Heart right ventricle (tissue), 16 donors: ENCODE results near the gene IDH3G. TPM values are rescaled to one million over a fixed set of nuclear protein-coding genes. Genes with fewer than 3 reads are reported as not detected.

Experiments
- ATAC-seq, 8 donors: fragments of 200-7000 bp; cut with Tn5 transposase; one replicate each; pipeline ENCODE4 v1.9.1; 2020; ENCODE audit warnings: mild to moderate bottlenecking in 8 of 8, moderate library complexity in 8 of 8, moderate number of reproducible peaks in 1 of 8
- DNase-seq, 2 donors: peaks; one replicate each; pipeline ENCODE4 v3.0.0-alpha.2; 2020
- H3K27ac ChIP-seq, 10 donors: fragments of 200-600 bp; sonication (generic) in 2 of 10; one replicate each; pipeline versions ENCODE4 v1.5.0 to v1.8.0; 2020 to 2022; ENCODE audit warnings: mild to moderate bottlenecking in 3 of 10
- H3K27me3 ChIP-seq, 7 donors: fragments of 200-600 bp; one replicate each; pipeline ENCODE4 v1.8.0; 2021 to 2022; ENCODE audit warnings: mild to moderate bottlenecking in 2 of 7
- H3K36me3 ChIP-seq, 9 donors: fragments of 200-600 bp; sonication (generic) in 1 of 9; one replicate each; pipeline versions ENCODE4 v1.5.0 to v1.8.0; 2020 to 2022; ENCODE audit warnings: mild to moderate bottlenecking in 2 of 9
- H3K4me1 ChIP-seq, 9 donors: fragments of 200-600 bp; sonication (generic) in 1 of 9; one replicate each; pipeline versions ENCODE4 v1.5.0 to v1.8.0; 2020 to 2022; ENCODE audit warnings: mild to moderate bottlenecking in 4 of 9
- H3K4me3 ChIP-seq, 10 donors: fragments of 200-600 bp; sonication (generic) in 2 of 10; one replicate each; pipeline versions ENCODE4 v1.5.0 to v1.8.0; 2020 to 2022; ENCODE audit warnings: mild to moderate bottlenecking in 7 of 10, moderate library complexity in 2 of 10
- H3K9me3 ChIP-seq, 11 donors: fragments of 200-600 bp in 10 of 11; sonication (generic) in 2 of 11; one replicate each; pipeline versions ENCODE4 v1.5.0 to v1.8.0; 2013 to 2022; ENCODE audit warnings: mild to moderate bottlenecking in 2 of 11, control low read depth in 1 of 11, moderate library complexity in 1 of 11
- CTCF ChIP-seq, 9 donors: fragments of 200-600 bp; sonication (generic) in 2 of 9; IDR thresholded peaks; one replicate each; pipeline versions ENCODE4 v1.5.0 to v1.8.0; 2021 to 2022; ENCODE audit warnings: antibody characterized with exemption in 9 of 9, mild to moderate bottlenecking in 5 of 9, moderate library complexity in 1 of 9
- WGBS, 2 donors: extraction: QIAGEN DNeasy Blood & Tissue Kit; methylation state at CpG; one replicate each; pipeline ENCODE4 v1.1.7; 2013; ENCODE audit warnings: inconsistent platforms in 1 of 2; 5-methylcytosine and 5-hydroxymethylcytosine counted together
- intact Hi-C, 10 donors: fragments of 100-400 bp; cut with DNase I; formaldehyde crosslinking; loops; one replicate each; pipeline versions ENCODE4 v1.11.1 to v1.14.2; 2022
- polyA plus RNA-seq, 2 donors: library from polyadenylated mRNA; stranded (reverse); fragments of 200-250 nt; gene quantifications; one replicate each; pipeline ENCODE4 v1.2.3, GENCODE V29; 2013
- total RNA-seq, 10 donors: library from RNA; stranded (reverse); fragmentation: NEBNext Ultra II Directional in 3 of 10; extraction: Animal tissue kit (Norgen Biotek cat#: 25700) in 3 of 10; gene quantifications; one replicate each; pipeline versions ENCODE4 v1.2.1 to v1.2.4, GENCODE V29; 2021 to 2023
- donor health status: Arrhythmogenic right ventricular cardiomyopathy.
- donor health status: ischemic (EF 13 %, LVEDD 7.1; RV severe dilation, severe dysfunction).
- donor health status: healthy with polysubstance abuse.
- donor health status: DM: no; HTN: yes; CAD: no.
- donor health status: DM: no; HTN: no; CAD: no.
- donor health status: ischemic (EF 25% LVEDD 6.9; RV normal size, moderate dysfunction).
- donor health status: ischemic (EF 25% LVEDD 5.7; RV mildly dilated, moderate dysfunction).
- donor health status: healthy.
- donor health status: DM: yes; HTN: yes; CAD: no.
- donor health status: Ischemic cardiomyopathy.
- donor health status: ischemic (EF 35%, LVEDD 5.7; RV mildly dilated, moderate dysfunction).
- donor health status: nonischemic (EF 11% LVEDD 7.7; RV severe dilation, severe dysfunction).
- donor health status: DM: yes; HTN: yes; CAD: no.
- donor health status: PGD.
- donor health status: ischemic (EF 29% LVEDD 5.4; RV normal size, mild dysfunction).
- donor health status: nonischemic (EF 23%, LVEDD 6.1; RV moderate dilation, normal function).

Gene IDH3G
- total and polyA plus RNA-seq, 12 donors: 58.7 to 97.2 (median 74.5) TPM

- no peaks in the 10 kb centered on the region for H3K9me3 ChIP-seq
- no peak overlapping the region for H3K4me3 ChIP-seq
- no peak for ATAC-seq
- no peak overlapping the region for H3K27ac ChIP-seq
- no peaks in the 10 kb centered on the region for H3K27me3 ChIP-seq
- no peak for DNase-seq
- TF ChIP-seq CTCF (IDR thresholded peaks at IDR 0.05): no peak
- intact Hi-C loops: no loop called here
- H3K36me3 ChIP-seq: no peaks in the 10 kb centered on the region
- 90 to 93% methylated on average over 31 to 37 of the region's 37 CpGs for WGBS, 2 donors
- H3K4me1 ChIP-seq: no peaks in the 10 kb centered on the region
Measured at GRCh38 chrX:153771415-153772315, 22.5 kb downstream of the IDH3G start.

- no peaks in the 10 kb centered on the region for H3K36me3 ChIP-seq
- whole genome bisulfite sequencing, 2 donors: 93% methylated on average over 17 to 18 of the region's 18 CpGs
- DNase-seq: no peak
Measured at GRCh38 chrX:153770601-153771414, 23.4 kb downstream of the IDH3G start.

GRCh38 chrX:153769865-153770600 is 24.1 kb downstream of the IDH3G start:
- peaks cover 0 to 13% (median 9%) of the 10 kb centered on the region in 9 donors for H3K4me1 ChIP-seq
- no peak for TF ChIP-seq CTCF (IDR thresholded peaks at IDR 0.05)
- no peak overlapping the region for H3K27ac ChIP-seq
- intact Hi-C loops: loop anchor here in 2 of 10 donors (5.0 to 10.0 kb wide), 2 partner anchors 182 to 185 kb away; no protein-coding TSS in a partner anchor
- no peaks in the 10 kb centered on the region for H3K36me3 ChIP-seq
- ATAC-seq (no peak), DNase-seq (peak in 1 of 2 donors; percentile 1)
- no peak overlapping the region for H3K4me3 ChIP-seq
- WGBS, 2 donors: 86 to 91% methylated on average over 20 to 23 of the region's 25 CpGs
- H3K27me3 ChIP-seq: peaks cover 0 to 5% (median 0%) of the 10 kb centered on the region in 7 donors
- H3K9me3 ChIP-seq: no peaks in the 10 kb centered on the region

More at GRCh38 chrX:153770601-153771414, 23.4 kb downstream of the IDH3G start:
- Histone ChIP-seq H3K9me3 (no peaks in the 10 kb centered on the region), H3K4me3 (no peak overlapping the region), H3K27ac (no peak overlapping the region), H3K4me1 (peaks cover 0 to 5% (median 3%) of the 10 kb centered on the region in 9 donors), H3K27me3 (peaks cover 0 to 3% (median 0%) of the 10 kb centered on the region in 7 donors)
- ATAC-seq: no peak
- intact Hi-C loops: no loop called here
- TF ChIP-seq CTCF (IDR thresholded peaks at IDR 0.05): no peak
